GM18858 (cell line): ENCODE data around the gene RPS6KC1.
"Not testable (repeated sequence)": the region's sequence is repeated elsewhere in the genome, so short reads cannot be mapped to it uniquely, and the experiment has no call there.

ENCODE experiments used
- ATAC-seq: cut with Tn5 transposase; IDR thresholded peaks from one replicate; pipeline ENCODE4 v1.9.1; 2021; ENCODE audit not compliant: unreplicated experiment

Gene RPS6KC1

DNA sequence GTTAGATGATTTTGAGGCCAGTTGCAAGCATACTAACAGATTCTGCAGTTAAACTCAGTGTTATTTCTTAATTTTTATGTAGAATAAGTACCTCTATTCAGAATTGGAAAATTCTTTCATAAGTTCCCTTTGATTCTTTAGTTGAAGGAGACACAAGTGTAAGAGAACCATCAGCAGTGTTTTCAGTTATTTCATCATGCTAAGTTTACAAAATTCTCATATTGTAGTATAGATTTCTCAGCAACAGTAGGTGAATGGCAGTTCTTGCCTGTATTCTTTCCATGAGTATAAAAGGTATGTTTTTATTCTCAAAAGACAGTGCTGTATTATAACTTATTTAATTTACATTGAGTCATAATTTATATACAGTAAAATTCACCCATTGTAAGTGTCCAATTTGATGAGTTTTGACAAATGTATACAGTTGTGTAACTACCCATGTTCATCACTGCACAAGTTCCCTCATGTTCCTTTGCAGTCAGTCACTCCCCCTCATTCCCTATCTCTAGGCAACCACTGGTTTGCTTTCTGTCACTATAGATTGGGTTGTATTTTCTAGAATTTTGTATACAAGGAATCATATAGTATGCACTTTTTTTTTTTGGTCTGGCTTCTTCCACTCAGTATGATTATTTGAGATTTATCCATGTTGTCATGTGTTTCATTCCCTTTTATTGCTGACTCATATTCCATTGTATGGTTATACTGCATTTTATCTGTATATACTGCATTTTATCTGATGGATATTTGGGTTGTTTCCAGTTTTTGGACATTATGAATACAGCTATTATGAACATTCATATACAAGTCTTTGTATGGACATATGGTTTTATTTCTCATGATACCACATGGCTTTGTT, 3.9 kb downstream of the RPS6KC1 start:
- no peak for ATAC-seq

GRCh38 chr1:213055767-213056166, 4.7 kb downstream of the RPS6KC1 start:
- no peak for ATAC-seq

DNA sequence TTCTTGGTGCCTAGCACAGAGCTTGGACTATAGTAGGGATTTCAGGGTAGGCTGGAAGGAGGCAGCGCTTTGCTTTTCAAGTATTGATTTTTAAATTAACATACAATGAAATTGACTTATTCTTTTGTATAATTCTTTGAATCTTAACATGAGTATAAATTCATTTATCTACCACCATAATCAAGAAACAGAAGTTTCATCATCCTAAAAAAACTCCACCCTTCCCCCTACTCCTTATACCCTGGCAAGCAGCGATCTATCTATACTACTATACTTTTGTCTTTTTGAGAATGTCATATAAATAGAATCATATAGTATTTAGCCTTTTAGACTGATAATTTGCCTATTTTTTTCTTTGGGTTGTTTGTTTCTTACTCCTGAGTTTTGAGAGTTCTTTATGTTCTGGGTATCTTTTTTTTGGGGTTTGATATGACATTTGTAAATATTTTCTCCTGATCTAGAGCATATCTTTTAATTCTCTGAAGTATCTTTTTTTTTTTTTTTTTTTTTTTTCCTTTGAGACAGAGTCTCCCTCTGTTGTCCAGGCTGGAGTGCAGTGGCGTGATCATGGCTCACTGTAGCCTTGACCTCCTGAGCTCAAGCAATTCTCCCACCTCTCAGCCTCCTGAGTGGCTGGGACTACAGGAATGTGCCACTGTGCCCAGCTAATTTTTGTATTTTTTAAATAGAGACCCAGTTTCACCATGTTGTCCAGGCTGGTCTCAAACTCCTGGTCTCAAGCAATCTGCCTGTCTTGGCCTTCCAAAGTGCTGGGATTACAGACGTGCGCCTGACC, 6.4 kb downstream of the RPS6KC1 start:
- no peak for ATAC-seq

DNA sequence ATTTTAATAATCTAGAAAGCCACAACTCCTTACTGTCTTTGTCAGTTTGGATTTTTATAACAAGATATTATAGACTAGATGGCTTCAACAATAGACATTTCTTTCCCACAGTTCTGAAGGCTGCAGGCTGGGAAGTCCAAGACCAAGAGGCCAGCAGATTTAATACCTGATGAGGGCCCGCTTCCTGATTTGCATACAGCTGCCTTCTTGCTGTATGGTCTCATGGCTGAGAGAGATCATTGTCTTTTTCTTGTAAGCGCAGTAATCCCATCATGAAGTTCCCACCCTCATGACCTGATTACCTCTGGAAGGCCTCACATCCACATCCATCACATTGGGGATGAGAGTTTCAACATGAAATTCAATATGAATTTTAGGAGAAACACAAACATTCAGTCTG, 9.8 kb downstream of the RPS6KC1 start:
- no peak for ATAC-seq

GRCh38 chr1:213061263-213061662, 10.2 kb downstream of the RPS6KC1 start:
- ATAC-seq = no peak

- ATAC-seq = no peak
Measured at GRCh38 chr1:213065800-213066199, 14.8 kb downstream of the RPS6KC1 start.

DNA sequence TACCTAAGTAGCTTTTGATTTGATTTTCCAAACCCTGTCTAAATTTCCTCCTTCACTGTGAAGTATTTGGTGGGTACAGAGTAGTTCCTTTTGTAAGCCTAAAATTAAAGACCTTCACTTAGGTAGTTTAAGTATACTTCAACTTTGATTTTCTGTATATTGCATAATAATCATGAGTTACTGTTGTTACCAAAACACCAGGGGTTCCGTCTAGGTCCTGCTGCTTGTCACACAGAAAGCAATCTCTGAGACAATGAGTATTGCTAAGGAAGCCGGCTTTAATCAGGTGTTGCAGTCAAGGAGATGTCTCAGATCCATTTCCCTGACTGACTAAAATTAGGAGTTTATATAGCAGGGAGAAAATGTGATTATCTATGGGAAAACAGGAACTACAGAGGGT, 15.3 kb downstream of the RPS6KC1 start:
- ATAC-seq = no peak

GRCh38 chr1:213067352-213067751, 16.3 kb downstream of the RPS6KC1 start:
- no peak for ATAC-seq

DNA sequence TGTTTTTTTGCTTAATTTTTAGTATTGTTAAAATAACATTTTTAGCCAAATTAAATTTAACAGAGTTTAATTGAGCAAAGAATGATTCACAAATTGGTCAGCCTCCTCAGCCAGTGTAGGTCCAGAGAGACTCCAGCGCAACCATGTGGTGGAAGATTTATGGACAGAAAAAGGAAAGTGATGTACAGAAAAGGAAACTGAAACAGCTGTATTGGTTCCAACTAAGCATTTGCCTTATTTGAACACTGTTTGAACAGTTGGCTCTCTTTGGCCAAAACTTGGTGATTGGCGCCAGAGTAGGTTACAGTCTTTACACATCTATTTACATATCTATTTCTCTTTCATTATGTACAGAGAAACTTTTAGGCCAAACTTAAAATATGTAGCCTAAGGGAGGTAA, 19.4 kb downstream of the RPS6KC1 start:
- ATAC-seq = peak; percentile 88

DNA sequence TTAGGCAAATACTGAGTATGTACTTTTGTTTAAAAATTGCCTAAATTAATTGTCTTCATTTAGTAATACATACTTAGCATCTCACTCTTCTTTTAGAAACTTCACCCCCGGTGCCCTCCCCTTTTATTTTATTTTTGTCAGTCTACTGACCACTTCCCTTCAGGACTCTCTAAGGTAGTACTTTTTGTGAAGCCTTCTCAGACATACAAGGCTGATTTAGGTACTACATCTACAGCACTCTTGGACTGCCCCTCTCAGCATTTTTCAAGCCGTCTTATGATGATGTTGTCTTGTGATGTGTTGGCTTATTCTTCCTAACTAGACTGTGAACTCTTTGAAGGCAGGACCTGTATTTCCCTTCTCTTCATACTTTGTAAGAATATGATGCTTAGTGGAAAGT, 24.7 kb downstream of the RPS6KC1 start:
- ATAC-seq = peak; percentile 68

- no peak for ATAC-seq
Measured at GRCh38 chr1:213082420-213083111, 31.5 kb downstream of the RPS6KC1 start.

DNA sequence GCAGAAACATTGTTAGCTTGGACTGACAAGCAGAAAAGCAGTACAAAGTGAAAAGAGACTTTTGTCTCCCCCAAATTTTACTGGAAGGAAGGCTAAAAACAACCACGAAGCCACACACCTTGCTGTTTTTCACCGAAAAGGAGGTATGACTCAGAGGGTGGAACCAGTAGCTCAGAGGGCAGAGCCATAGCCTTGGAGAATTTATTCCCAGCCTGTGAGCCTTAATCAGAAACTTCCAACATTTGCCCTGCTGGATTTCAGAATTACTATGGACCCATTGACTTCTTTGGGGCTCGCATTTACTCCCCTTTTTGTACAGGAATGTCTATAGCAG, 32.0 kb downstream of the RPS6KC1 start:
- no peak for ATAC-seq

- no peak for ATAC-seq
Measured at GRCh38 chr1:213087911-213088310, 36.9 kb downstream of the RPS6KC1 start.

DNA sequence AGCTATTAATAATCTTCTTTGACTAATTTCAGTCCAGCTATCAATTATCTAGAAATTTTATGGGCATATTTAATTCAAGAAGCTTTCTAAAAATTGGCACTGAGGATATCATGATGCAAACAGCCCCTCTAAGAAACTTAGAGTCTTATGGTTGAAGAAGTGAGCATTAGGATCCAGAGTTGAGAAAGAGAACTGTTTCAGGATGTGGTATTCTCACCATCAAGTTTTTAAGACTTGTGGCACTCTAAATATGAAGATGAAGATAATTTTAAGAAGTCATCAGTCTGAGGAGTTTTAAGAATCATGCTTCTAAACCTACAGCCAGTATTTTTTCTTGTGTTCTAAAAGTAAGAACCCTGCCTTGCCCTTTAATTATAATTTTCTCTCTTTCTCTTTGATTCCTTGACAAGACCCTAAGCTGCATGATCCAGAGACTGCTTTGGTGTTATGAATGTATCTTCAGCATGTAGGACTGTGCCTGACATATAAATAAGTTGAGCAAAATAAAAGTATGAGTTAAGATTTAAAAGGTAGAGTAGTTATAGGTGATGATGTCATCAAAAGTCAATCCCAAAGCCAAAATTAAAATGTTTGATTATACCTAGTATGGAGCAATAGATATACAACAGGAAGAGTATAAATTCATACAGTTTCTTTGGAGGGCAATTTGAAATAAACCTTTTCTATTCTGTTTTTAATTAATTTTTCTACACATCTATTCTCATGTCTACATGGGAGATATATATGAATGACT, 39.1 kb downstream of the RPS6KC1 start:
- no peak for ATAC-seq

DNA sequence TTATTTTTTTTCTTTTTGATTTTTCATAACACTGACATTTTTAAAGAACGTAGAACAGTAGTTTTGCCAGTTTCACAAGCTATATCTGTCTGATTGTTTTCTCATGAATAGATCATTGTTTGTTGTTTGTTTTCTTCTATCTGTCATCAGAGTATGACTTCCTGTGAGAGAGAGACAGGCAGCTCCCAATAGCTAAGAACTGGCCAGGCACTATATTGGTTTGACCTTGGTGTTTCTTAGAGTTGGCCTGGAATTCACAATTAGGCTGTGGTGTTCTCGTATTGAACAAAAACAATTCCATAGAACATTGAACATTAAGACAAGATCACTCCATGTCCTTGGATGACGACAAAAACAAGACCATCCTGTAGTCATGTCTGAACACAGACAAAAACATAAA, 43.4 kb downstream of the RPS6KC1 start:
- ATAC-seq = no peak

- no peak for ATAC-seq
Measured at GRCh38 chr1:213095467-213095866, 44.4 kb downstream of the RPS6KC1 start.

DNA sequence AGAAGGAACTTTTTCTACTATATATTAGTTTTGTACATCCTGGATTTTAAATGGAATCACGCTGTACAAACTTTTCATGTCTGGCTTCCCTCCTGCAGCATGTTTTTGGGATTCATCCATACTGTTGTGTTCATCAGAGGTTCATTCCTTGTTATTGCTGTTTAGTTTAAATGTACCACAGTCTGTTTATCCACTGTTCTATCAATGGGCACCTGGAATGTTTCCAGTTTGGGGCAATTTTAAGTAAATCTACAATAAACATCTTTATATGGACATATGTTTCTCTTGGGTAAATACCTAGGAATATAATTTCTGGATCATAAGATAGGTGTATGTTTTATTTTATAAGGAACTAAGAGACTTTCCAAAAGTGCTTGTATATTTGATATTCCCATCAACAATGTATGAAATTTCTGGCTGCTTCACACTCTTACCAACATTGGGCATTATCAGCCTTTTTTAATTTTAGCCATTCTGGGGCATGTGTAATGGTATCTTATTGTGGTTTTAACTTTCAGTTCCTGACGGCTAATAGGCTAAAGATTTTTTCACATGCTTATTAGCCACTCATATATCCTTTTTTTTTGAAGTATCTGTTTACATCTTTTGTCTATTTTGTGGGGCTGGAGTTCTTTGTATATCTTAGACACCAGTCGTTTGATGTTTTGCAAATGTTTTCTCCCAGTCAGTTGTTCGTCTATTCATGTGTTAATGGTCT, 48.8 kb downstream of the RPS6KC1 start:
- no peak for ATAC-seq

DNA sequence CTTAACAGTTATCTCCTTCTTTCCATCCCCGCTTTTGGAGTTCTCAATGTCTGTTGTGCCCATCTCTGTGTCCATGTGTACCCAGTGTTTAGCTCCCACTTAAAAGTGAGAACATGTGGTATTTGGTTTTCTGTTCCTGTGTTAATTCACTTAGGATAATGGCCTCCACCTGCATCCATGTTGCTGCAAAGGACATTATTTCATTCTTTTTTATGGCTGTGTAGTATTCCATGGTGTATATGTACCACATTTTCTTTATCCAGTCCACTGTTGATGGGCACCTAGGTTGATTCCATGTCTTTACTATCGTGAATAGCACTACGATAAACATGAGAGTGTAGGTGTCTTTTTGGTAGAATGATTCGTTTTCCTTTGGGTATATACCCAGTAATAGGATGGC, 49.5 kb downstream of the RPS6KC1 start:
- ATAC-seq = not testable (repeated sequence)

DNA sequence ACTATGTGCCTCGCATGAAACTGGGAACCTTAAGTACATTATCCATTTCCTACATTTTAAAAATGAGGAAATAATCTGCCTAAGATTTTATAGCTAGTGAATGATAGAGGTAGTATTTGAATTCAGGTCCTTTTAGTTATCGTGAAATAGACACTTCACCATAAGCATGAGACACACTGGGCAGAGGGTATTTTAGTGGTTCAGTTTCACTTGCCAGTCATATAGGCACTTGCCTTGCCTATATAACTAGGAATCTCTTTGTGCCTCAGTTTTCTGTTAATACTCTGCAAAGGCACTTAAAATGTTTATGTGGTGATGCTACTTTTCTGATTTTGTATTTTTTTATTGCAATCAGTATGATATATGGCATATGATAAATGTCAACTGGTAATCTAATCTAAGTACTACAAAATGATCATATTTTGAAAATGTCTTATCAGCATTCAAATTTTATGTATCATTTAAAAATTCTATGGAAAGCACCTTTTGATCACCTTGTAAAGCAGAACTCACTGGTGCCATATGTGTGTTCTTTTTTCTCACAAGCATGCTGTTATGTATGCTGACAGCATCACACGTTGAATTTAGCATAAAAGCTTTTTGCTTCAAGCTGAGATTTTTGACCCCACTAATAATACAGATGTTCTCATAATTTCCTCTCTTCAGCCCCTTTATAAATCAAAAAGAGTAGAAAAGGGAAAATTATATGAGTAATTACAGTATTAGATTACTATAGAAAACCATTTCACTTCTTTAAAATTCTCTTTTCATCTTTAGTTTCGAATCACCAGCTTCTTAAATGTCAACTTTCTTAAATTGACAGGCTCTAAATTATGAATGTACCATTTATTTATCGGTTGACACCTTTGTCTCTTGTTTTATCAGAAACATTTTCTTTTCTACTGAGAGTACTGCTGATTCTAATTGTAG, 52.6 kb downstream of the RPS6KC1 start:
- ATAC-seq = peak; percentile 54
